Adrenal gland (tissue), 12 donors: ENCODE results near the gene NARF. TPM values are rescaled to one million over a fixed set of nuclear protein-coding genes. Genes with fewer than 3 reads are reported as not detected.

Experiments used
- DNase-seq, 7 donors: peaks; one replicate each; pipeline ENCODE4 v3.0.0-alpha.2; 2019 to 2020
- H3K27ac ChIP-seq, 5 donors: fragments of 200-600 bp; sonication (generic) in 4 of 5; 1 replicate in 3 of 5; 2 replicates in 2 of 5; pipeline versions ENCODE4 v1.5.1 to v1.8.0; 2016 to 2020; ENCODE audit warnings: mild to moderate bottlenecking in 1 of 5
- H3K27me3 ChIP-seq: fragments of 200-600 bp; 2 replicates; pipeline ENCODE4 v1.8.0; 2021
- H3K36me3 ChIP-seq, 2 donors: fragments of 200-600 bp; replicated peaks in 1 of 2; 1 replicate in 1 of 2; 2 replicates in 1 of 2; pipeline versions ENCODE4 v1.5.1 to v1.8.0; 2018 to 2022
- H3K4me1 ChIP-seq, 2 donors: fragments of 200-600 bp; replicated peaks in 1 of 2; 1 replicate in 1 of 2; 2 replicates in 1 of 2; pipeline versions ENCODE4 v1.5.1 to v1.8.0; 2018 to 2021
- H3K4me3 ChIP-seq, 4 donors: fragments of 200-600 bp; sonication (generic) in 3 of 4; one replicate each; pipeline ENCODE4 v1.5.1; 2016 to 2018
- H3K9me3 ChIP-seq, 3 donors: fragments of 200-600 bp; sonication (generic) in 1 of 3; replicated peaks in 1 of 3; 1 replicate in 2 of 3; 2 replicates in 1 of 3; pipeline versions ENCODE4 v1.5.1 to v1.8.0; 2016 to 2021
- CTCF ChIP-seq, 6 experiments: fragments of 450-650 bp in 4 of 6; fragments of 200-600 bp in 2 of 6; sonication (generic) in 1 of 6; IDR thresholded peaks; 1 replicate in 5 of 6; 2 replicates in 1 of 6; pipeline versions ENCODE4 v1.5.1 to v1.8.0; 2016 to 2021; ENCODE audit warnings: antibody characterized with exemption in 6 of 6, mild to moderate bottlenecking in 2 of 6, moderate library complexity in 1 of 6
- POLR2A ChIP-seq, 2 donors: fragments of 450-650 bp; IDR thresholded peaks; one replicate each; pipeline ENCODE4 v1.6.1; 2017; ENCODE audit warnings: antibody characterized with exemption in 2 of 2, mild to moderate bottlenecking in 2 of 2, moderate library complexity in 1 of 2
- WGBS, 4 donors: extraction: QIAGEN DNeasy Blood & Tissue Kit in 2 of 4; methylation state at CpG; one replicate each; pipeline versions ENCODE4 v1.1.5 to v1.1.7; 2013 to 2017; 5-methylcytosine and 5-hydroxymethylcytosine counted together
- intact Hi-C, 2 donors: fragments of 100-400 bp; cut with DNase I; formaldehyde crosslinking; loops; one replicate each; pipeline versions ENCODE4 v1.14.1 to v1.15.0; 2022 to 2023
- polyA plus RNA-seq, 3 donors: library from polyadenylated mRNA; stranded (reverse); fragments of 200-250 nt in 2 of 3; fragments of 350-450 nt in 1 of 3; fragmentation: Illumina TruSeq in 1 of 3; extraction: RNeasy Lipid Tissue Mini Kit (QIAGEN cat#74804) in 1 of 3; gene quantifications; one replicate each; pipeline ENCODE4 v1.2.3, GENCODE V29; 2013 to 2014
- total RNA-seq, 9 donors: library from RNA; depleted of rRNA in 4 of 9; stranded (reverse); fragments of >200 nt in 4 of 9; fragments of 120-200 nt in 1 of 9; fragmentation: NEBNext Ultra II Directional in 1 of 9; extraction: Animal tissue kit (Norgen Biotek cat#: 25700) in 1 of 9; gene quantifications; one replicate each; pipeline versions ENCODE4 v1.1.0 to v1.2.4, GENCODE V29; 2013 to 2023
- donor health status: healthy with polysubstance abuse.
- donor health status: Bipolar disorder and iron deficiency.
- donor health status: DM: yes; HTN: yes; CAD: no.
- donor health status: DM: no; HTN: no; CAD: no.
- donor health status: DM: no; HTN: no; CAD: no.
- donor health status: DM: yes; HTN: yes; CAD: no.

NARF gene
- total and polyA plus RNA-seq, 12 donors: 21.8 to 198 (median 55.1) TPM

GRCh38 chr17:82519971-82520903, 61.7 kb downstream of the NARF start:
- Histone ChIP-seq H3K27ac (peak overlapping the region; percentile 6 to 100 (median 96)), H3K4me1 (peaks cover 22 to 43% of the 10 kb centered on the region in 2 donors), H3K4me3 (peak overlapping the region in 3 of 4 donors; percentile 33 to 99 (median 56)), H3K36me3 (no peaks in the 10 kb centered on the region), H3K9me3 (no peaks in the 10 kb centered on the region), H3K27me3 (no peaks in the 10 kb centered on the region)
- intact Hi-C loops: no loop called here
- peak in 3 of 7 donors; percentile 59 to 60 (median 60) for DNase-seq
- TF ChIP-seq POLR2A (IDR thresholded peaks at IDR 0.05): peak in 1 of 2 donors; percentile 53
- no peak for TF ChIP-seq CTCF (IDR thresholded peaks at IDR 0.05)
- 0% methylated on average over 13 to 94 of the region's 94 CpGs for WGBS, 4 donors

- no peak for DNase-seq
- intact Hi-C loops: no loop called here
- no peak for TF ChIP-seq POLR2A (IDR thresholded peaks at IDR 0.05)
- no peak for TF ChIP-seq CTCF (IDR thresholded peaks at IDR 0.05)
- Histone ChIP-seq H3K36me3 (no peaks in the 10 kb centered on the region), H3K4me3 (no peak overlapping the region), H3K9me3 (no peaks in the 10 kb centered on the region), H3K27ac (peak overlapping the region in 3 of 5 donors; percentile 8 to 92 (median 20)), H3K4me1 (peaks cover 38 to 81% of the 10 kb centered on the region in 2 donors), H3K27me3 (no peaks in the 10 kb centered on the region)
- 33 to 42% (median 38%) methylated on average over 4 of the region's 4 CpGs for WGBS, 4 donors
Measured at GRCh38 chr17:82524540-82524939, 66.0 kb downstream of the NARF start.

- WGBS, 4 donors: 45 to 63% (median 61%) methylated on average over 4 of the region's 4 CpGs
Measured at GRCh38 chr17:82525712-82526111, 67.2 kb downstream of the NARF start.

More at GRCh38 chr17:82525712-82526111, 67.2 kb downstream of the NARF start:
- peak overlapping the region in 2 of 5 donors; percentile 31 to 92 for H3K27ac ChIP-seq
- no peak for DNase-seq
- peaks cover 41 to 91% of the 10 kb centered on the region in 2 donors for H3K4me1 ChIP-seq
- no peak overlapping the region for H3K4me3 ChIP-seq
- no peaks in the 10 kb centered on the region for H3K27me3 ChIP-seq
- H3K9me3 ChIP-seq: no peaks in the 10 kb centered on the region
- H3K36me3 ChIP-seq: no peaks in the 10 kb centered on the region
- intact Hi-C loops: no loop called here
- TF ChIP-seq CTCF (IDR thresholded peaks at IDR 0.05): no peak
